Astrocyte (in vitro differentiated cells and primary cell): ENCODE data around the gene RYR2. TPM values are rescaled to one million over a fixed set of nuclear protein-coding genes. Genes with fewer than 3 reads are reported as not detected.

Experiments
- DNase-seq: peaks from one replicate; pipeline ENCODE4 v3.0.0-alpha.2; 2010; ENCODE audit warnings: low read depth
- FAIRE-seq: peaks from 2 replicates; lab custom pipeline; 2011; peaks lifted over from hg19 to GRCh38; lab: Jason Lieb, UNC
- H2AFZ ChIP-seq: 2 replicates; pipeline ENCODE4 v1.6.0; 2012; ENCODE audit warnings: low read depth, low read length, inconsistent platforms
- H3K27ac ChIP-seq: 2 replicates; pipeline ENCODE4 v1.5.1; 2011; ENCODE audit warnings: low read depth, low read length, inconsistent platforms
- H3K27me3 ChIP-seq: 2 replicates; pipeline ENCODE4 v1.6.0; 2011; ENCODE audit warnings: low read length, inconsistent platforms; ENCODE audit not compliant: insufficient read depth
- H3K36me3 ChIP-seq: 2 replicates; pipeline ENCODE4 v1.5.1; 2011; ENCODE audit warnings: low read length, inconsistent platforms; ENCODE audit not compliant: insufficient read depth
- H3K4me1 ChIP-seq: 2 replicates; pipeline ENCODE4 v1.5.1; 2011; ENCODE audit warnings: low read length, inconsistent platforms; ENCODE audit not compliant: insufficient read depth
- H3K4me2 ChIP-seq: 2 replicates; pipeline ENCODE4 v1.6.0; 2012; ENCODE audit warnings: low read length, inconsistent platforms
- H3K4me3 ChIP-seq: 2 replicates; pipeline ENCODE4 v1.5.1; 2011; ENCODE audit warnings: low read depth, mild to moderate bottlenecking, low read length, inconsistent platforms; ENCODE audit not compliant: insufficient read depth
- H3K79me2 ChIP-seq: 2 replicates; pipeline ENCODE4 v1.6.0; 2012; ENCODE audit warnings: mild to moderate bottlenecking, low read length, inconsistent platforms; ENCODE audit not compliant: insufficient read depth
- H3K9ac ChIP-seq: 2 replicates; pipeline ENCODE4 v1.6.0; 2012; ENCODE audit warnings: mild to moderate bottlenecking, low read length, inconsistent platforms
- H3K9me3 ChIP-seq: 2 replicates; pipeline ENCODE4 v1.5.1; 2012; ENCODE audit warnings: low read depth, mild to moderate bottlenecking, low read length, inconsistent platforms; ENCODE audit not compliant: insufficient read depth
- H4K20me1 ChIP-seq: 2 replicates; pipeline ENCODE4 v1.6.0; 2012; ENCODE audit warnings: low read length, inconsistent platforms; ENCODE audit not compliant: insufficient read depth
- H3K27ac Mint-ChIP-seq: one replicate; pipeline ENCODE4 v1.8.0; 2021; ENCODE audit warnings: mild to moderate bottlenecking, mixed read lengths; ENCODE audit not compliant: unreplicated experiment
- H3K27me3 Mint-ChIP-seq: one replicate; pipeline ENCODE4 v1.8.0; 2021; ENCODE audit warnings: low read depth, mixed read lengths; ENCODE audit not compliant: unreplicated experiment
- H3K36me3 Mint-ChIP-seq: one replicate; pipeline ENCODE4 v1.8.0; 2021; ENCODE audit warnings: low read depth, mixed read lengths; ENCODE audit not compliant: unreplicated experiment
- H3K4me1 Mint-ChIP-seq: one replicate; pipeline ENCODE4 v1.8.0; 2021; ENCODE audit warnings: low read depth, mixed read lengths; ENCODE audit not compliant: unreplicated experiment
- H3K4me3 Mint-ChIP-seq: one replicate; pipeline ENCODE4 v1.8.0; 2021; ENCODE audit warnings: mild to moderate bottlenecking, moderate library complexity, mixed read lengths; ENCODE audit not compliant: unreplicated experiment
- H3K9me3 Mint-ChIP-seq: one replicate; pipeline ENCODE4 v1.8.0; 2021; ENCODE audit warnings: mild to moderate bottlenecking, mixed read lengths; ENCODE audit not compliant: unreplicated experiment
- CTCF ChIP-seq: IDR thresholded peaks from 2 replicates; pipeline ENCODE4 v1.5.1; 2011; ENCODE audit warnings: low read depth, mild to moderate bottlenecking, inconsistent platforms, low read length, moderate library complexity; ENCODE audit not compliant: insufficient read depth
- EZH2 ChIP-seq: IDR thresholded peaks from 2 replicates; pipeline ENCODE4 v1.6.1; 2012; ENCODE audit warnings: mild to moderate bottlenecking, low read length, inconsistent platforms; ENCODE audit not compliant: insufficient read depth
- total RNA-seq: library from RNA; stranded (reverse); gene quantifications from 2 replicates; pipeline ENCODE4 v1.2.1, GENCODE V29; 2021

The RYR2 gene
- total RNA-seq, 1 donor from 2014 or later = 0.30 TPM

DNA sequence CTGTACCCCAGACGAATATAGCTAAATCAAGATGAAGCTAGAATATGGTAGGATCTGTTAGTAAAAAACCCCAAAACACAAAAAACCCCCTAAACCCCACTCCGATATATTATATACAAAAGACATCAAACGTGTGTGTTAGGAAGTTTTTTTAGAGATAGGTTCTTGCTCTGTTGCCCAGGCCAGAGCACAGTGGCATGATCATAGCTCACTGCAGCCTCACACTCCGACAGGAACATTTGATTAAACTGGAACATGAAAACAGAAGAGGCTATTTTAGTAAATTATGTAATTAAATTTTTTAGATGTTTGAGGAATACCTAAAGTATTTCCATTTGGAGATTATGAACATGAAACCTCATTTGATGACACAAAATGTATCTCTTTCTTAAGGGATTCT lies 8.2 kb upstream of the RYR2 start:
- Histone ChIP-seq H3K27ac (no peak overlapping the region), H3K36me3 (no peaks in the 10 kb centered on the region), H3K27me3 (peaks cover 3% of the 10 kb centered on the region), H3K4me3 (no peak overlapping the region), H3K79me2 (no peaks in the 10 kb centered on the region), H2AFZ (no peak overlapping the region), H3K4me1 (peaks cover 3% of the 10 kb centered on the region), H4K20me1 (no peaks in the 10 kb centered on the region), H3K9ac (no peak overlapping the region), H3K4me2 (no peak overlapping the region), H3K9me3 (no peaks in the 10 kb centered on the region)
- FAIRE-seq = no peak
- H3K4me3 Mint-ChIP-seq = no peak overlapping the region
- no peak overlapping the region for H3K27ac Mint-ChIP-seq
- H3K9me3 Mint-ChIP-seq = no peaks in the 10 kb centered on the region
- TF ChIP-seq CTCF = no peak
- no peak for TF ChIP-seq EZH2
- DNase-seq = no peak
- H3K36me3 Mint-ChIP-seq = no peaks in the 10 kb centered on the region
- no peaks in the 10 kb centered on the region for H3K27me3 Mint-ChIP-seq
- peaks cover 6% of the 10 kb centered on the region for H3K4me1 Mint-ChIP-seq

- Histone ChIP-seq H3K4me2 (no peak overlapping the region), H4K20me1 (no peaks in the 10 kb centered on the region), H3K4me3 (no peak overlapping the region), H3K27me3 (peaks cover 7% of the 10 kb centered on the region), H3K79me2 (no peaks in the 10 kb centered on the region), H3K9me3 (no peaks in the 10 kb centered on the region), H3K36me3 (no peaks in the 10 kb centered on the region), H2AFZ (no peak overlapping the region), H3K4me1 (peaks cover 3% of the 10 kb centered on the region), H3K27ac (no peak overlapping the region), H3K9ac (no peak overlapping the region)
- FAIRE-seq = no peak
- TF ChIP-seq EZH2 (no peak), CTCF (no peak)
- Mint-ChIP-seq H3K36me3 (no peaks in the 10 kb centered on the region), H3K9me3 (no peaks in the 10 kb centered on the region), H3K27me3 (peaks cover 4% of the 10 kb centered on the region), H3K4me1 (peaks cover 6% of the 10 kb centered on the region), H3K4me3 (no peak overlapping the region), H3K27ac (no peak overlapping the region)
- DNase-seq = no peak
Measured at GRCh38 chr1:237035759-237036158, 6.2 kb upstream of the RYR2 start.

DNA sequence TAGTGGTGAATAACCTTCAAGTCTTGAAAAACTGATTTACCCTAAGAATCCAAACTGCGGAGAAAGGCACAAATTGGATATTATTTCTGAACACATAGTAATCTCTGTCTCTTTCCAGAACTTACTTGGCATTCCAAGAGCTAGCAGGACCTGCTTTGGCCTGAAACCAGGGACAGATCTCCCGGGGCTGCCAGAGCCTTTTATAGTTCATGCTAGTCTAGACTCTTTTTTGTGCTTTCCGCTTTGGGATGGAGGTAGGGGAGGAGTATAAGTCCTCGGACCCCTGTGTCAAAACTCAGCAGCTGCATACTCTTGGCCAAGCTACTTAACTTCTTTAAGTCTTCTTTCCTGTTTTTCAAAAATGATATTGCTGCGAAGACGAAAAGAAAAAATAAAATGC lies 3.8 kb upstream of the RYR2 start:
- Histone ChIP-seq H2AFZ (no peak overlapping the region), H3K9me3 (no peaks in the 10 kb centered on the region), H3K79me2 (no peaks in the 10 kb centered on the region), H3K4me2 (no peak overlapping the region), H3K27me3 (peaks cover 21% of the 10 kb centered on the region), H4K20me1 (no peaks in the 10 kb centered on the region), H3K36me3 (no peaks in the 10 kb centered on the region), H3K4me1 (no peaks in the 10 kb centered on the region), H3K27ac (no peak overlapping the region), H3K4me3 (no peak overlapping the region), H3K9ac (no peak overlapping the region)
- Mint-ChIP-seq H3K27me3 (peaks cover 20% of the 10 kb centered on the region), H3K4me3 (no peak overlapping the region), H3K27ac (no peak overlapping the region), H3K4me1 (peaks cover 2% of the 10 kb centered on the region), H3K36me3 (no peaks in the 10 kb centered on the region), H3K9me3 (no peaks in the 10 kb centered on the region)
- DNase-seq (no peak), FAIRE-seq (no peak)
- TF ChIP-seq EZH2 (no peak), CTCF (no peak)
